ENCODE results near the gene NADK. TPM values are rescaled to one million over a fixed set of nuclear protein-coding genes. Genes with fewer than 3 reads are reported as not detected.

NADK gene
- total and polyA plus RNA-seq, 2 of the 13 experiments (the other 11 are each of a cell fraction or from before 2014, with no cell fraction given) = 56.6 to 60.1 TPM

- TF ChIP-seq ZNF407 (CRISPR knock-in tag; IDR thresholded peaks at IDR 0.05; ENCODE audit: not compliant biosample characterization) = no peak
- TF ChIP-seq ISL2 (CRISPR knock-in tag; IDR thresholded peaks at IDR 0.05) = no peak
- no peak for TF ChIP-seq HMG20B (CRISPR knock-in tag; conservative IDR thresholded peaks at IDR 0.05)
- no peak for TF ChIP-seq ZNF414 (CRISPR knock-in tag; IDR thresholded peaks at IDR 0.05)
- TF ChIP-seq TEF (CRISPR knock-in tag; IDR thresholded peaks at IDR 0.05) = no peak
- TF ChIP-seq ZNF343 (CRISPR knock-in tag; IDR thresholded peaks at IDR 0.05) = no peak
- TF ChIP-seq NFATC3 (CRISPR knock-in tag; IDR thresholded peaks at IDR 0.05) = no peak
- 0 out of 2 replicates have a peak, but pooled peaks have one; percentile 41 for TF ChIP-seq ZBTB7B (CRISPR knock-in tag; IDR thresholded peaks at IDR 0.05)
- TF ChIP-seq KLF11 (CRISPR knock-in tag; IDR thresholded peaks at IDR 0.05) = no peak
- TF ChIP-seq ZKSCAN8 (CRISPR knock-in tag; IDR thresholded peaks at IDR 0.05; ENCODE audit: borderline replicate concordance) = no peak
- no peak for TF ChIP-seq ZNF207 (IDR thresholded peaks at IDR 0.05; ENCODE audit: borderline replicate concordance)
- no peak for TF ChIP-seq ZNF484 (CRISPR knock-in tag; IDR thresholded peaks at IDR 0.05; ENCODE audit: borderline replicate concordance, low read depth)
- TF ChIP-seq NBN (conservative IDR thresholded peaks at IDR 0.05) = no peak
- TF ChIP-seq PRPF4 (IDR thresholded peaks at IDR 0.05; ENCODE audit: low read depth, low read length, poor library complexity, severe bottlenecking) = no peak
- no peak for TF ChIP-seq EHMT2 (IDR thresholded peaks at IDR 0.05; ENCODE audit: borderline replicate concordance, low read depth, low read length)
- no peak for TF ChIP-seq GPN1 (CRISPR knock-in tag; IDR thresholded peaks at IDR 0.05; ENCODE audit: borderline replicate concordance)
- TF ChIP-seq MNT (IDR thresholded peaks at IDR 0.05) = no peak
- TF ChIP-seq ZIK1 (CRISPR knock-in tag; IDR thresholded peaks at IDR 0.05; ENCODE audit: borderline replicate concordance, low read depth) = no peak
- TF ChIP-seq ZC3H13 (CRISPR knock-in tag; IDR thresholded peaks at IDR 0.05) = no peak
- TF ChIP-seq PHF8 (CRISPR knock-in tag; IDR thresholded peaks at IDR 0.05) = peak; percentile 57; the same call in 1 of the 2 replicates
These were observed 29.5 kb downstream of the NADK start (continued) for GRCh38 chr1:1748686-1749321.

All from HepG2 (cell line).